KOPT-K1 (cell line): ENCODE results near the gene SIT1.

ENCODE experiments used
- H3K27ac ChIP-seq: fragments of 200-600 bp; sonication (generic); 2 replicates; pipeline ENCODE4 v1.5.1; 2016; ENCODE audit warnings: antibody characterized with exemption, mild to moderate bottlenecking, low read depth, low read length; ENCODE audit not compliant: poor library complexity, severe bottlenecking
- H3K36me3 ChIP-seq: fragments of 200-600 bp; sonication (generic); 2 replicates; pipeline ENCODE4 v1.5.1; 2017; ENCODE audit warnings: antibody characterized with exemption, mild to moderate bottlenecking, low read length, moderate library complexity; ENCODE audit not compliant: insufficient read depth
- H3K9me3 ChIP-seq: fragments of 200-600 bp; sonication (generic); 2 replicates; pipeline ENCODE4 v1.5.1; 2017; ENCODE audit warnings: antibody characterized with exemption, low read length, mild to moderate bottlenecking; ENCODE audit not compliant: insufficient read depth, poor library complexity, severe bottlenecking

Gene SIT1

GRCh38 chr9:35673132-35674024, 22.6 kb upstream of the SIT1 start, which contains the start of gene CA9:
CA9 (plus strand) TSS chr9:35673928; CDS start chr9:35673960, 32 bp downstream.
- Histone ChIP-seq H3K27ac (no peak within 1 kb of the TSS), H3K9me3 (no peaks in the 10 kb centered on the region), H3K36me3 (no peaks in the 10 kb centered on the region)

DNA sequence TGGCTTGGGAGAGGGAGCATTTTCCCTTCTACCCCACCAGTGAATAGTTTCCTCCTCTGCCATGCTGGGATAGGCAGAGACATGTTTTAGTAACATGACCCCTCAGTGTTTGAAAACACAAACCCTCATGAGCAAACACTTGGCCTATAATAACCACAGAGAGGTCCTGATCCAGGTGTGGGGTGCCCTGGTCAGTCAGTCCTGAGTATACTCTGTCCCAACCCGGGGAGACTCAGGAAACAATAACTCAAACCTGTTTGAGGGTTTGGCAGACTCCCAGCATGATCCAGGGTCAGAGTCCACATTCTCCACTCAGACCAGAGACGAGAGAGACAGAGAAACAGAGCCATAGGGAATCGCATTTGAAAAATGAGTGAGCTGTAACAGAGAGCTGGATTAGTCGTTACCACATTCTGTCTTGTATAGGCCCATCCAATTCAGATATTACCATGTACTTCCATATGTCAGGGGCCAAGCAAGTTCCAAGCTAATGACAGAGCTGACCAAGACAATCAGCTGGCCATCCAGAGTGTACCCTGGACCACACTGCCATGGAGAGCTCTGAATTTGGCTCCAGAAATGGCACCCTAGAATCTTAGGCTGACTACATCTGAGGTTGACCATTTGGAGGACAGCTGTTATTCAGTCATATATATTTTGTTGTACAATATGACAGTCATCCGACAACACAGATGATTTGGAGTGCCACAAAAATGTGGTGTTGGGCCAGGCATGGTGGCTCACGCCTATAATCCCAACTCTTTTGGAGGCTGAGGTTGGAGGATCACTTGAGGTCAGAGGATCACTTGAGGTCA, 18.8 kb upstream of the SIT1 start:
- no peak overlapping the region for H3K27ac ChIP-seq
- H3K9me3 ChIP-seq: no peaks in the 10 kb centered on the region
- no peaks in the 10 kb centered on the region for H3K36me3 ChIP-seq

GRCh38 chr9:35667939-35668338, 17.2 kb upstream of the SIT1 start:
- Histone ChIP-seq H3K9me3 (no peaks in the 10 kb centered on the region), H3K36me3 (no peaks in the 10 kb centered on the region), H3K27ac (no peak overlapping the region)

DNA sequence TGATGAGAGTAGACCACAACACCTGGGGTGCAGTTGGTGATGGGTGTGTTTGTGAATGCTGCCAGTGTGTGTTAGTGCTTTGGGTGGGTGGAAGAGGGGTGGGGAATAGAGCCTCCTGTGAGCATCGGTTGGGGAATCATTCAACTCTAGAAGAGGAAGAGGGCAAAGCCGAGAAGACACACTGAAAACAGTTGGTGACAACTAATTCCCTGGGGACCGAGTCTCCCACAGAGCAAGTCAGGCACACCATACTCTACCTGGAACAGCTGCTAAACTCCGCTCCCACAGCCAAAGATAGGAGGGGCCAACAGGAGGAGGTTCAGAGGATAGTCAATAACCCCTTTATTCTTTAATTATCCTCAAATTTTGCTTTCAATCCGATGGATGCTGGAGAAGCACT, 15.8 kb upstream of the SIT1 start:
- no peaks in the 10 kb centered on the region for H3K36me3 ChIP-seq
- H3K27ac ChIP-seq: no peak overlapping the region

GRCh38 chr9:35666045-35666444, 15.3 kb upstream of the SIT1 start:
- no peaks in the 10 kb centered on the region for H3K9me3 ChIP-seq
- no peak overlapping the region for H3K27ac ChIP-seq
- H3K36me3 ChIP-seq: 0 out of 2 replicates have a peak, but pooled peaks cover under 1% of the 10 kb centered on the region

More for the DNA sequence above, 15.8 kb upstream of the SIT1 start:
- H3K9me3 ChIP-seq: no peaks in the 10 kb centered on the region

- peak overlapping the region; percentile 64 for H3K27ac ChIP-seq
- peaks cover 6% of the 10 kb centered on the region; the same call in 1 of the 2 replicates for H3K36me3 ChIP-seq
- no peaks in the 10 kb centered on the region for H3K9me3 ChIP-seq
Measured at GRCh38 chr9:35665471-35665818, 14.7 kb upstream of the SIT1 start.

DNA sequence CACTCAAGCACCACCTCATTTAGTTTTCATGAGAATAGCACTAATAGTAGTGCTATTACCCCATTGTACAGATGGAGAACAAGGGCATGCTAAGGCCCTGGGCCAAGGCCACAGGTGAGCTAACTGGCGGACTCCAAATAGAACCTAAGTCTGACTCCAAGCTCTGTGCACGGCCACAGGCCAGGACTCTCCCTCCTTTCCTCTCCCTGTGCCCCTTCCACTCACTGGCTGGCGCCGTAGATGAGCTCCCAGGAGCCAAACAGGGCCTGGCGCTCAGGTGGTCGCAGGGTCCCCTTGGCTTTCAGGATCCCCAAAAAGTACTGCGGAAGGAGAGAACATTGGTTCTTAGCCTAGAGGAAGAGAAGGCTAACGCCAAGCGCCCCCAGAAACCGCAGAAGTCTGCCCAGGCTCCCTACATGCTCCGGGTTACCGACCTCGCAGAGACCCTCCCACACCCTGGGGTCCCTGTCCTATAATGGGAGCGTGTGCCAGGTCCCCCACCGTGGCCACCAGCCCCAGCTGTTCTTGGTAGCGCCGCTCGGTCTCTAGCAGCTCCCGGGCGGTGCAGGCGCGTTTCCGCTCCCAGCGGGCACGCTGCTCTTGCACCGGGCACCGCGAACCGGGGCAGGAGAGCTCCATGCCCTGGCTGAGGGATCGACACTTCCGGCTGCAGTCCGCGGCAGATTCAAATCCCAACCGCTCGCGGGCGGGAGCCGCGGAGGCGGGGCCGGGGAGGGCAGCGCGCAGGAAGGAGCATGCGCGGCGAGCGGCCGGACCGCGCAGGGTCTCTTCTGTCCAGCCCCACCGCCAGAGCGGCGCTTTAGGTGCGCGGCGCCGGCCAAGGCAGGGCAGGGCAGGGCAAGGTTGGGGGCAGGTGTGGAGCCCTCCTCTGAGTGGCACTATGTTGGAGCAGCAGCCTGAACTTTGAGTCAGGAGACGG, 14.1 kb upstream of the SIT1 start, which contains the start of gene ARHGEF39:
Gene ARHGEF39 (minus strand): TSS at position 665 of the 940 bp plus-strand sequence. CDS start 26 bp downstream, at position 639.
- Histone ChIP-seq H3K36me3 (peaks cover 11% of the 10 kb centered on the region; the same call in 1 of the 2 replicates), H3K27ac (peak within 1 kb of the TSS; percentile 64)

GRCh38 chr9:35662437-35662836, 11.7 kb upstream of the SIT1 start:
- Histone ChIP-seq H3K36me3 (peaks cover 11% of the 10 kb centered on the region; the same call in 1 of the 2 replicates), H3K27ac (peak overlapping the region; percentile 53), H3K9me3 (no peaks in the 10 kb centered on the region)

More for the DNA sequence above, 14.1 kb upstream of the SIT1 start, which contains the start of gene ARHGEF39:
- no peaks in the 10 kb centered on the region for H3K9me3 ChIP-seq

- peaks cover 11% of the 10 kb centered on the region; the same call in 1 of the 2 replicates for H3K36me3 ChIP-seq
- peak overlapping the region; percentile 53 for H3K27ac ChIP-seq
- no peaks in the 10 kb centered on the region for H3K9me3 ChIP-seq
Measured at GRCh38 chr9:35661756-35662350, 11.1 kb upstream of the SIT1 start.

GRCh38 chr9:35660966-35661415, 10.3 kb upstream of the SIT1 start:
- no peaks in the 10 kb centered on the region for H3K9me3 ChIP-seq
- peaks cover 11% of the 10 kb centered on the region; the same call in 1 of the 2 replicates for H3K36me3 ChIP-seq
- H3K27ac ChIP-seq: no peak overlapping the region

DNA sequence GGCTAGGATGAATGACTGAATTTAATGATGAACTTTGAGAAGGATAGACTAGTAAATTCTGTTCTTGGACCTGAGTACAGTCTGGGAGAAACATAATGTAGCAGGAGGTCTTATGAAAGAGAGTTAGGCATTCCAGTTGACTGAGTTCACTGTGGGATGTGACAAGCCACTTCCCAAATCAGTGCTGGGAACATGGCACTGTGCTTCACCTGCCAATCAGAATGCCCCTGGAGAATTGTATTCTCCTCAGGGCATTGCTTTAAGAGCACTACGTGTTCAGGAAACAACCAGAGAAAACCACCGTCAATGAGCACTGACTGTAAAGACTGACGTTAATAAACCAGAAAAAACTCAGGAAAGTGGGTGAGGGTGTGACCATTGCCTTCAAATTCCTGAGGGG, 8.6 kb upstream of the SIT1 start:
- Histone ChIP-seq H3K27ac (no peak overlapping the region), H3K9me3 (no peaks in the 10 kb centered on the region), H3K36me3 (peaks cover 11% of the 10 kb centered on the region; the same call in 1 of the 2 replicates)

DNA sequence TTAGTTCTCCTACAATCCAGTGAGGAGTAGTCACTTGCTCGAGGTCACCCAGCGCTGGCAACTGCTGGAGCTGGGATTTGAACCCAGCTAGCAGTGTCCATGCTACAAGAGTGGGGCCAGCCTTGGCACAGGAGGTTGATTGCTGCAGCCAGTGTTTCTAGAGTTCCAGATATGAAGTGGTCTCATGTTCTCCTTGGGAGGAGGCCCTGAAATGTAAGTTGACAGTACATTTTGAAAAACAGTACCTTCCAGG, 8.2 kb upstream of the SIT1 start:
- peak overlapping the region; percentile 69 for H3K27ac ChIP-seq
- H3K36me3 ChIP-seq: peaks cover 11% of the 10 kb centered on the region; the same call in 1 of the 2 replicates
- no peaks in the 10 kb centered on the region for H3K9me3 ChIP-seq

GRCh38 chr9:35658137-35658967, 7.6 kb upstream of the SIT1 start, which contains the start of gene CCDC107:
CCDC107 (plus strand) TSS chr9:35658292; CDS start chr9:35658380, 88 bp downstream.
- Histone ChIP-seq H3K27ac (peak within 1 kb of the TSS; percentile 69), H3K36me3 (peaks cover 11% of the 10 kb centered on the region; the same call in 1 of the 2 replicates), H3K9me3 (no peaks in the 10 kb centered on the region)
